ENCODE data around the gene MAG. TPM values are rescaled to one million over a fixed set of nuclear protein-coding genes. Genes with fewer than 3 reads are reported as not detected.

Gene MAG
- total RNA-seq, 1 experiment from 2014 or later = not detected

GRCh38 chr19:35330475-35330874 is 38.5 kb downstream of the MAG start:
- Mint-ChIP-seq H3K4me1 (peaks cover 10 to 12% of the 10 kb centered on the region in 2 experiments), H3K27ac (peak overlapping the region in 1 of 3 experiments; percentile 49; a peak in 1 of 7 replicates), H3K36me3 (ENCODE audit: insufficient read depth in 1 of 3, low read depth in 3 of 3) (no peaks in the 10 kb centered on the region), H3K4me3 (no peak overlapping the region), H3K9me3 (no peaks in the 10 kb centered on the region), H3K27me3 (ENCODE audit: low read depth) (no peaks in the 10 kb centered on the region; the same call in none of the 2 replicates)
- no peak overlapping the region for H3K14ac ChIP-seq (ENCODE audit: insufficient read depth, low read length)
- no peak overlapping the region for H3K9ac ChIP-seq (ENCODE audit: extremely low read depth, insufficient read length, low read length)
- peaks cover 9% of the 10 kb centered on the region; the same call in 1 of the 2 replicates for H3K4me1 ChIP-seq (ENCODE audit: insufficient read depth, low read length)
- H2BK15ac ChIP-seq (ENCODE audit: low read depth, low read length) = no peak overlapping the region
- no peak overlapping the region for H4K91ac ChIP-seq (ENCODE audit: insufficient read length, low read depth, low read length)
- no peaks in the 10 kb centered on the region for H4K20me1 ChIP-seq (ENCODE audit: control insufficient read depth, insufficient read depth, insufficient read length)
- H3K18ac ChIP-seq (ENCODE audit: insufficient read length, low read depth, low read length) = no peak overlapping the region
- H3K56ac ChIP-seq (ENCODE audit: insufficient read length, low read depth, low read length) = no peak overlapping the region
- no peak overlapping the region for H3K27ac ChIP-seq (ENCODE audit: insufficient read length, low read depth, low read length)
- no peaks in the 10 kb centered on the region for H3K79me2 ChIP-seq (ENCODE audit: insufficient read depth, low read length)
- no peak overlapping the region for H2BK20ac ChIP-seq (ENCODE audit: low read depth, low read length, poor library complexity, severe bottlenecking)
- WGBS (ENCODE audit: extremely low coverage, insufficient read length, low lambda C conversion rate) = no CpG with 5 or more reads among the region's 7 CpGs
- H2BK120ac ChIP-seq (ENCODE audit: low read depth, low read length, poor library complexity, severe bottlenecking) = no peak overlapping the region
- no peak overlapping the region for H2BK12ac ChIP-seq (ENCODE audit: insufficient read length, low read depth, low read length)
- no peak overlapping the region for H2BK5ac ChIP-seq (ENCODE audit: insufficient read length, low read length)
- no peak overlapping the region for H3K4me2 ChIP-seq (ENCODE audit: insufficient read depth, insufficient read length, low read length)
- no peak overlapping the region for H2AK5ac ChIP-seq (ENCODE audit: insufficient read length, low read length)
- H3T11ph ChIP-seq (ENCODE audit: low read length) = no peak overlapping the region
- H3K23ac ChIP-seq (ENCODE audit: insufficient read length, low read depth, low read length) = no peak overlapping the region
- no peaks in the 10 kb centered on the region for H3K9me3 ChIP-seq (ENCODE audit: control insufficient read depth, low read depth, low read length)
- no peak for TF ChIP-seq CTCF (conservative IDR thresholded peaks at IDR 0.05)
- H3K27me3 ChIP-seq (ENCODE audit: insufficient read depth, low read length) = no peaks in the 10 kb centered on the region
- no peaks in the 10 kb centered on the region for H3K79me1 ChIP-seq (ENCODE audit: insufficient read depth, low read depth, low read length, poor library complexity, severe bottlenecking)
- no peak overlapping the region for H3K4ac ChIP-seq (ENCODE audit: low read depth, low read length)
- no peak overlapping the region for H2AFZ ChIP-seq (ENCODE audit: low read length)
- DNase-seq = no peak
- H4K5ac ChIP-seq (ENCODE audit: insufficient read length, low read depth, low read length) = no peak overlapping the region
- no peaks in the 10 kb centered on the region for H3K23me2 ChIP-seq (ENCODE audit: insufficient read length, low read depth, low read length, poor library complexity, severe bottlenecking)
- H4K8ac ChIP-seq (replicated peaks; ENCODE audit: insufficient read length, low read depth, low read length) = no peak overlapping the region

Data from H9 (cell line).